Psoas muscle (tissue), 8 donors: ENCODE results near the gene ZMYND8. TPM values are rescaled to one million over a fixed set of nuclear protein-coding genes. Genes with fewer than 3 reads are reported as not detected.

Experiments used
- ATAC-seq, 4 donors: fragments of 200-7000 bp; cut with Tn5 transposase; one replicate each; pipeline ENCODE4 v1.9.1; 2020; ENCODE audit warnings: moderate library complexity in 3 of 4, mild to moderate bottlenecking in 2 of 4
- DNase-seq, 2 donors: peaks; one replicate each; pipeline ENCODE4 v3.0.0-alpha.2; 2020
- H3K27ac ChIP-seq: fragments of 200-600 bp; one replicate; pipeline ENCODE4 v1.8.0; 2022
- H3K27me3 ChIP-seq, 3 donors: fragments of 200-600 bp in 1 of 3; one replicate each; pipeline versions ENCODE4 v1.6.1 to v1.8.0; 2013 to 2022; ENCODE audit warnings: low read length in 2 of 3, mild to moderate bottlenecking in 2 of 3, moderate library complexity in 1 of 3; ENCODE audit not compliant: insufficient read depth in 3 of 3
- H3K36me3 ChIP-seq, 2 donors: fragments of 200-600 bp in 1 of 2; one replicate each; pipeline versions ENCODE4 v1.6.1 to v1.8.0; 2013 to 2022; ENCODE audit warnings: low read depth in 1 of 2, mild to moderate bottlenecking in 1 of 2, moderate library complexity in 1 of 2; ENCODE audit not compliant: insufficient read depth in 1 of 2
- H3K4me1 ChIP-seq: fragments of 200-600 bp; one replicate; pipeline ENCODE4 v1.8.0; 2022
- H3K4me3 ChIP-seq: fragments of 200-600 bp; one replicate; pipeline ENCODE4 v1.8.0; 2022; ENCODE audit warnings: mild to moderate bottlenecking
- H3K9me3 ChIP-seq: fragments of 200-600 bp; one replicate; pipeline ENCODE4 v1.8.0; 2022
- CTCF ChIP-seq: fragments of 200-600 bp; IDR thresholded peaks from one replicate; pipeline ENCODE4 v1.8.0; 2022; ENCODE audit warnings: antibody characterized with exemption
- WGBS, 3 donors: extraction: QIAGEN DNeasy Blood & Tissue Kit; methylation state at CpG; one replicate each; pipeline versions ENCODE4 v1.1.6 to v1.1.7; 2013; 5-methylcytosine and 5-hydroxymethylcytosine counted together
- intact Hi-C, 2 donors: fragments of 100-400 bp; cut with DNase I; formaldehyde crosslinking; loops; one replicate each; pipeline versions ENCODE4 v1.11.0 to v1.14.2; 2022
- polyA plus RNA-seq, 3 donors: library from polyadenylated mRNA; stranded (reverse); fragments of 200-250 nt; gene quantifications; one replicate each; pipeline ENCODE4 v1.2.3, GENCODE V29; 2013
- total RNA-seq, 4 donors: library from RNA; stranded (reverse); fragmentation: NEBNext Ultra II Directional in 2 of 4; extraction: Animal tissue kit (Norgen Biotek cat#: 25700) in 2 of 4; gene quantifications; one replicate each; pipeline versions ENCODE4 v1.2.1 to v1.2.4, GENCODE V29; 2021 to 2023
- donor health status: healthy with polysubstance abuse.
- donor health status: DM: no; HTN: no; CAD: no; lungs with moderate emphysema.
- donor health status: Bipolar disorder and iron deficiency.
- donor health status: healthy.
- donor health status: DM: yes; HTN: yes; CAD: no.
- donor health status: DM: no; HTN: no; CAD: no.
- donor health status: DM: no; HTN: no; CAD: no.
- donor health status: DM: yes; HTN: yes; CAD: no.

Gene ZMYND8
- total and polyA plus RNA-seq, 7 donors: 4.7 to 42.9 (median 17.7) TPM

DNA sequence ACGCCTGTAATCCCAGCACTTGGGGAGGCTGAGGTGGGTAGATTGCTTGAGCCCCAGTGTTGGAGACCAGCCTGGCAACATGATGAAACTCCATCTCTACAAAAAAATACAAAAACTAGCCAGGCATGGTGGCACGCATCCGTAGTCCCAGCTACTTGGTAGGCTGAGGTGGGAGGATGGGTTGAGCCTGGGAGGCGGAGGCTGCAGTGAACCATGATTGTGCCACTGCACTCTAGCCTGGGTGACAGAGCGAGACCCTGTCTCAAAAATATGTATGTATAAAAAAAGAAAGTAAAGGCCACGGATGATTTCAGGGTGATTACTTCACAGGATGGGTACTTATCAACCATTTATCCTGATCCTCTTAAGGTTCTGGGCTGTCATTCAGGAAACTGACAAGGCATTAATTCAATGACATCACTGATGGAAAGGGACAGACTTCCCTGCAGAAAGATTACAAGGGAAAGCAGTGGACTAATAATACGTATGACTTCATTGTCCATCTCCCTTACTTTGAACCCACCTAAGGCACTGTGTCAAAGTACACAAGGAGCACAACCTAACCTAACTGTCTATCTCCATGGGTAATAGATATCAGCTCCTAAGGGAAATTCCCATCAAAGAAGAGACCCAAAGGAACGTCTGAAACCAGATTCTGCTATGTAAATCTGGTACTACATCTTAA, 61.2 kb downstream of the ZMYND8 start:
- DNase-seq: no peak
- ATAC-seq: peak; percentile 79 to 88 (median 84)
- H3K27ac ChIP-seq: peak overlapping the region; percentile 84
- H3K36me3 ChIP-seq: peaks cover 17 to 86% of the 10 kb centered on the region in 2 donors
- H3K27me3 ChIP-seq: no peaks in the 10 kb centered on the region
- no peak for TF ChIP-seq CTCF
- no peak overlapping the region for H3K4me3 ChIP-seq
- 72 to 82% (median 74%) methylated on average over 8 of the region's 8 CpGs for WGBS, 3 donors
- intact Hi-C loops: no loop called here
- no peaks in the 10 kb centered on the region for H3K9me3 ChIP-seq
- peaks cover 15% of the 10 kb centered on the region for H3K4me1 ChIP-seq

DNA sequence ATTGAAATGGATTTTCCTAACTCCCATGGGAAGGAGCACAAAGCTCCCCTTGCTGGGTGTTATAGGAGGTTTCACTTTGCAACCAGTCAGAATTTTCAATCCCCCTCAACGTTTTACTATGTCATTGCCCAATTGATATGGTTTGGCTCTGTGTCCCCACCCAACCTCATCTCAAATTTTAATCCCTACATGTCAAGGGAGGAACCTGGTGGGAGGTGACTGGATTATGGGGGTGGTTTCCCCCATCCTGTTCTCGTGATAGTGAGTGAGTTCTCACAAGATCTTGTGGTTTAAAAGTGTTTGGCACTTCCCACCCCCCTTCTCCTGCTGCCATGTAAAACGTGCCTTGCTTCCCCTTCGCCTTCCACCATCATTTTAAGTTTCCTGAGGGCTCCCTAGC, 62.9 kb downstream of the ZMYND8 start:
- no peak for TF ChIP-seq CTCF

DNA sequence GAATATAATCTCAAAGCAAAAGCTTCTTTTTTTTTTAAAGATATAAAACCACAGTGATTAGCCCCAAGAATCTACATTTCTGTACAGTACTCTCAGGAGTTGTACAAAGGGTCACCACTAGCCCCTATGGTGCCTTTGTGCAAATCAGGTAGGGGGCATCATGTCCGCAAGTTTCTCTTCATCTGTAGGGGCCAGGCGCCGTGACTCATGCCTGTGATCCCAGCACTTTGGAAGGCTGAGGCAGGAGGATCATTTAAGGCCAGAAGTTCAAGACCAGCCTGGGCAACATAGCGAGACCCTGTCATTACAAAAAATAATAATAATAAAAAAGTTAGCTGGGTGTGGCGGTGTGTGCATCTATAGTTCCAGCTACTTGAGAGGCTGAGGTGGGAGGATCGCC, 63.9 kb downstream of the ZMYND8 start:
- no peak for TF ChIP-seq CTCF
- 97 to 99% (median 98%) methylated on average over 6 of the region's 6 CpGs for WGBS, 3 donors
- Histone ChIP-seq H3K36me3 (peaks cover 9 to 86% of the 10 kb centered on the region in 2 donors), H3K27ac (no peak overlapping the region), H3K4me1 (peaks cover 15% of the 10 kb centered on the region), H3K9me3 (no peaks in the 10 kb centered on the region), H3K27me3 (no peaks in the 10 kb centered on the region), H3K4me3 (no peak overlapping the region)
- no peak for ATAC-seq
- intact Hi-C loops: no loop called here
- no peak for DNase-seq

More for the DNA sequence above, 62.9 kb downstream of the ZMYND8 start:
- no peak overlapping the region for H3K4me3 ChIP-seq
- no peaks in the 10 kb centered on the region for H3K27me3 ChIP-seq
- H3K9me3 ChIP-seq: no peaks in the 10 kb centered on the region
- intact Hi-C loops: no loop called here
- H3K36me3 ChIP-seq: peaks cover 16 to 87% of the 10 kb centered on the region in 2 donors
- WGBS, 3 donors: 74 to 75% (median 74%) methylated on average over 4 of the region's 4 CpGs
- no peak for ATAC-seq
- no peak overlapping the region for H3K27ac ChIP-seq
- peaks cover 15% of the 10 kb centered on the region for H3K4me1 ChIP-seq
- no peak for DNase-seq

- 90 to 97% (median 95%) methylated on average over 11 of the region's 11 CpGs for WGBS, 3 donors
- Histone ChIP-seq H3K4me1 (peaks cover 9% of the 10 kb centered on the region), H3K9me3 (no peaks in the 10 kb centered on the region), H3K27ac (no peak overlapping the region), H3K4me3 (no peak overlapping the region), H3K27me3 (no peaks in the 10 kb centered on the region), H3K36me3 (peaks cover 11 to 89% of the 10 kb centered on the region in 2 donors)
- ATAC-seq (no peak), DNase-seq (no peak)
- intact Hi-C loops: no loop called here
- no peak for TF ChIP-seq CTCF
These were observed 65.7 kb downstream of the ZMYND8 start for GRCh38 chr20:47290666-47291430.
